Measurements from ENCODE around the gene NRCAM.

NRCAM gene

DNA sequence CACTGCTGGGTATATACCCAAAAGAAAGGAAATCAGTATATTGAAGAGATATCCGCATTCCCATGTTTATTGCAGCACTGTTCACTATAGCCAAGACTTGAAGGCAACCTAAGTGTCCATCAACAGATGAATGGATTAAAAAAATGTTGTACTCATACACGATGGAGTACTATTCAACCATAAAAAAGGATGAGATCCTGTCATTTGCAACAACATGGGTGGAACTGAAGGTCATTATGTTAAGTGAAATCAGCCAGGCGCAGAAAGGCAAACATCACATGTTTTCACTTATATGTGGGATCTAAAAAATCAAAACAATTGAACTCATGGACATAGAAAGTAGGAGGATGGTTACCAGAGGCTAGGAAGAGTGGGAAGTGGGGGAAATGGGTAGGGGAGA is 19.3 kb downstream of the NRCAM start:
- no peak for DNase-seq (ENCODE audit: low spot score)
- no peaks in the 10 kb centered on the region for H3K36me3 ChIP-seq (ENCODE audit: low read depth)

DNA sequence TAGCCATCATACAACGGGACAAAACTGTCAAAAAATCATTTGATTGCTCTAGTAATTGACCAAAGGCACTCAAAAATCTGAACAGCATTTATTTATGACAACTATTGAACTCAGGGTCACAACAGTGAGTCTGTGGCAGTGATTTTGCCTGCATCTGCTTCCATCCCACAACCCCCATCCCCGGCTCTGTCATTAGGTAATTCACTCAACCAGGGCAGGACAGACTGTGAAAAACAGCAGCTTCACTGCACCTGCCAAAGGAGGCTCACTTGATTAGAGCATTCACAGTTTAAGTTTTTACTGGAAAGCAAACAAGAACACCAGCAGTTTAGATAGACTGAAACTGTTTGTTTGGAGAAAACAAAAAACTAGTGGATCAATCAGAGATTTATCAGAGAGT is 22.2 kb downstream of the NRCAM start:
- no peaks in the 10 kb centered on the region for H3K9me3 ChIP-seq (ENCODE audit: severe bottlenecking)
- ATAC-seq (ENCODE audit: low read depth) (no peak), DNase-seq (ENCODE audit: low spot score) (no peak)
- no peaks in the 10 kb centered on the region for H3K36me3 ChIP-seq (ENCODE audit: low read depth)
- no peak overlapping the region for H3K27ac ChIP-seq (ENCODE audit: poor library complexity, severe bottlenecking)
- H3K4me3 ChIP-seq (ENCODE audit: severe bottlenecking), result no peak overlapping the region
- H3K27me3 ChIP-seq (ENCODE audit: insufficient read depth, poor library complexity, severe bottlenecking), result no peaks in the 10 kb centered on the region
- H3K4me1 ChIP-seq (ENCODE audit: insufficient read depth, poor library complexity, severe bottlenecking), result no peaks in the 10 kb centered on the region
- TF ChIP-seq, protein P1, sequence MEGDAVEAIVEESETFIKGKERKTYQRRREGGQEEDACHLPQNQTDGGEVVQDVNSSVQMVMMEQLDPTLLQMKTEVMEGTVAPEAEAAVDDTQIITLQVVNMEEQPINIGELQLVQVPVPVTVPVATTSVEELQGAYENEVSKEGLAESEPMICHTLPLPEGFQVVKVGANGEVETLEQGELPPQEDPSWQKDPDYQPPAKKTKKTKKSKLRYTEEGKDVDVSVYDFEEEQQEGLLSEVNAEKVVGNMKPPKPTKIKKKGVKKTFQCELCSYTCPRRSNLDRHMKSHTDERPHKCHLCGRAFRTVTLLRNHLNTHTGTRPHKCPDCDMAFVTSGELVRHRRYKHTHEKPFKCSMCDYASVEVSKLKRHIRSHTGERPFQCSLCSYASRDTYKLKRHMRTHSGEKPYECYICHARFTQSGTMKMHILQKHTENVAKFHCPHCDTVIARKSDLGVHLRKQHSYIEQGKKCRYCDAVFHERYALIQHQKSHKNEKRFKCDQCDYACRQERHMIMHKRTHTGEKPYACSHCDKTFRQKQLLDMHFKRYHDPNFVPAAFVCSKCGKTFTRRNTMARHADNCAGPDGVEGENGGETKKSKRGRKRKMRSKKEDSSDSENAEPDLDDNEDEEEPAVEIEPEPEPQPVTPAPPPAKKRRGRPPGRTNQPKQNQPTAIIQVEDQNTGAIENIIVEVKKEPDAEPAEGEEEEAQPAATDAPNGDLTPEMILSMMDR (IDR thresholded peaks at IDR 0.05; ENCODE audit: poor library complexity, severe bottlenecking), result no peak

More for the DNA sequence above, 19.3 kb downstream of the NRCAM start:
- no peak overlapping the region for H3K4me3 ChIP-seq (ENCODE audit: severe bottlenecking)
- H3K4me1 ChIP-seq (ENCODE audit: insufficient read depth, poor library complexity, severe bottlenecking), result no peaks in the 10 kb centered on the region
- H3K27me3 ChIP-seq (ENCODE audit: insufficient read depth, poor library complexity, severe bottlenecking), result no peaks in the 10 kb centered on the region
- no peak overlapping the region for H3K27ac ChIP-seq (ENCODE audit: poor library complexity, severe bottlenecking)
- ATAC-seq (ENCODE audit: low read depth), result no peak
- TF ChIP-seq, protein P1 (IDR thresholded peaks at IDR 0.05; ENCODE audit: poor library complexity, severe bottlenecking), result no peak
- H3K9me3 ChIP-seq (ENCODE audit: severe bottlenecking), result no peaks in the 10 kb centered on the region

DNA sequence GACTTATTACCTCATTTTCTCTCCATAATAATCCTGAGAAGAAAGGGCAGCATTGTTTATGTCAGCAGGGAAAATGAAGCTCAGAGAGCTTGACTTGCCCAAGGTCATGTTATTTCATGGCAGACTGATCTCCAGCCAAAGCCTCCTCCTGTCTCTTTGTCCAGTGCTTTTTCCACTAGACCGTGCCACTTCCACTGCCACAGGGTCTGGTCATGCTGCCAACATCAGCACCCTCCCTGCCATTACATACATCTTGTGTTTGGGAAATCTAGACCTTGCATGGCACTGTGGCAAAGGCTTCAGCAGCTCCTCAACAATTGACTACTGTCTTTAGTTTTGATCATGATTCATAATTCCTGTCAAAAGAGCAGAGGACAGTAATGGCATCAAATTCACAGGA is 25.1 kb downstream of the NRCAM start:
- Histone ChIP-seq H3K9me3 (ENCODE audit: severe bottlenecking) (no peaks in the 10 kb centered on the region), H3K27me3 (ENCODE audit: insufficient read depth, poor library complexity, severe bottlenecking) (no peaks in the 10 kb centered on the region), H3K27ac (ENCODE audit: poor library complexity, severe bottlenecking) (no peak overlapping the region), H3K4me1 (ENCODE audit: insufficient read depth, poor library complexity, severe bottlenecking) (no peaks in the 10 kb centered on the region), H3K36me3 (ENCODE audit: low read depth) (no peaks in the 10 kb centered on the region), H3K4me3 (ENCODE audit: severe bottlenecking) (no peak overlapping the region)
- TF ChIP-seq, protein P1 (IDR thresholded peaks at IDR 0.05; ENCODE audit: poor library complexity, severe bottlenecking), result no peak
- DNase-seq (ENCODE audit: low spot score), result no peak
- ATAC-seq (ENCODE audit: low read depth), result no peak

DNA sequence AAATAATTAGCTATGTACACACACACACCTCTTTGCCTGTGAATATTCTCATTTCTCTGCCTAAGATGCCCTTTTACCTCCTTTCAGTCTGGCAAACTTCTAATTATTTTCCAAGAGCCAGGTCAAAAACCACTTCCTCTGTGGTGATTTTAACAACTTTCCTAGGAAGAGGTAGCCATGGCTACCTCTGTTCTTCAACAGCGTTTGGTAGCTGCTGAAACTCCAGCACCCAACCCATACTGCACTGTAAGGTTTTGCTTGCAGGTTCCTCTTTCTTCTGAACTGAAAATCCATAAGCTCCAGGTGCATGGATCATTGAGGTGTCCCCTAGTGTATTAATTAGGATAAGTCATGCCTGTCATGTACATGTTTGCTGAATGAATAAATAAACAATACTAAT is 25.6 kb downstream of the NRCAM start:
- no peaks in the 10 kb centered on the region for H3K4me1 ChIP-seq (ENCODE audit: insufficient read depth, poor library complexity, severe bottlenecking)
- no peak for DNase-seq (ENCODE audit: low spot score)

DNA sequence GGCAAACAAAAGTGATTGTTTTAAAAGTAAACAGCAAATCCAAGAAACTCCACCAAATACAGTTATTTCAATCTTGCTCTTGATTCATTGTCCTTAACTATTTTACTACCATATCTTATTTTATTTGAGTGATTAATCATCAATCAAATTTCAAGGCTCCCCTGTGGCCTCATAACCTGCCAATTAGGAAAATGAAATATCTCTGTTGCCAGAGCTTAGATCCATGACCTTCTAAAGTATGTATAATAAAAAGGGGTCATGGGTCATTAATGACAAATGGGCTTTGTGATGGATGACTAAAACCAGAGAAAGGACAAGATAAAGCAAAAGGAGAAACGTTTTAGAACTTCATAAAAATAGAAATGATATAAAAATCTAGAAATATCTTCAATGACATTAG is 28.5 kb downstream of the NRCAM start:
- H3K27ac ChIP-seq (ENCODE audit: poor library complexity, severe bottlenecking), result no peak overlapping the region
- no peaks in the 10 kb centered on the region for H3K27me3 ChIP-seq (ENCODE audit: insufficient read depth, poor library complexity, severe bottlenecking)
- no peak for ATAC-seq (ENCODE audit: low read depth)
- no peak for DNase-seq (ENCODE audit: low spot score)
- H3K9me3 ChIP-seq (ENCODE audit: severe bottlenecking), result no peaks in the 10 kb centered on the region
- H3K4me3 ChIP-seq (ENCODE audit: severe bottlenecking), result no peak overlapping the region
- H3K4me1 ChIP-seq (ENCODE audit: insufficient read depth, poor library complexity, severe bottlenecking), result no peaks in the 10 kb centered on the region
- H3K36me3 ChIP-seq (ENCODE audit: low read depth), result no peaks in the 10 kb centered on the region
- TF ChIP-seq, protein P1 (IDR thresholded peaks at IDR 0.05; ENCODE audit: poor library complexity, severe bottlenecking), result no peak

More for the DNA sequence above, 25.6 kb downstream of the NRCAM start:
- no peaks in the 10 kb centered on the region for H3K9me3 ChIP-seq (ENCODE audit: severe bottlenecking)
- H3K4me3 ChIP-seq (ENCODE audit: severe bottlenecking), result no peak overlapping the region
- TF ChIP-seq, protein P1 (IDR thresholded peaks at IDR 0.05; ENCODE audit: poor library complexity, severe bottlenecking), result no peak
- H3K27me3 ChIP-seq (ENCODE audit: insufficient read depth, poor library complexity, severe bottlenecking), result no peaks in the 10 kb centered on the region
- no peak overlapping the region for H3K27ac ChIP-seq (ENCODE audit: poor library complexity, severe bottlenecking)
- no peak for ATAC-seq (ENCODE audit: low read depth)
- H3K36me3 ChIP-seq (ENCODE audit: low read depth), result no peaks in the 10 kb centered on the region

Measured in RWPE2 (cell line).